ENCODE results near the gene UPP2. TPM values are rescaled to one million over a fixed set of nuclear protein-coding genes. Genes with fewer than 3 reads are reported as not detected.

The UPP2 gene
- total RNA-seq, 1 experiment from 2014 or later: not detected

DNA sequence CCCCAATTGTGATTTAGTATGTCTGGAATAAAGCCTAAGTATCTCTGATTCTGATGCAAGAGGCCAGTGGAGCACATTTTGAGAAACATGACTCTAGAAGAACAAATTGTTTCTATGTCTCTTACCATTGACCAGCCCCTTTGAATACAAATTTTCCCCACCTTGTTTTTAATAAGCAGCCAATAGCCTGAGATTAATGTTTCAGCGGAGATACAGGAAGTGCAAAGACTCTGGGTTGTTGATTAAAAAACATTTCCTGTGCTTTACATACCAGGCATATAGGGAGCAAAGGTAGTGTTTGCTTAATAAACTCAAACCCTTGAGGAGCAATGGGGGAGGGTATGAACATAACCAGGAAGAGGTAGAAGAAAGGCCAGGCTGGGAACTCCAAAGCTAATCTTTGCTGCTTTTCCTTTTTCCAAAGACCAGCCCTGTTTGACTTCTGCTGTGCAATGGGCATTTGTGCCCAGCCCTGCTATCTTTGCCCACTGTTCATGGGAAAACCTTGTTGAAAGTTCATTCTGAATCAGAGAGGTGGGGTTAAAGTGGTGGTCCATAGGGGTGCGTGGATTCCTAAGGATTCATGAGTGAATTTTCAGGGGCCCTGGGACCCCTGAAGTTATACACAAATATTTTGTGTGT is 29.3 kb downstream of the UPP2 start:
- Histone ChIP-seq H3K27ac (ENCODE audit: low read length) (no peak overlapping the region), H3K4me1 (ENCODE audit: control insufficient read depth, insufficient read depth, low read length) (no peaks in the 10 kb centered on the region), H3K9me3 (ENCODE audit: control insufficient read depth, insufficient read depth, low read depth, low read length) (no peaks in the 10 kb centered on the region), H3K36me3 (ENCODE audit: control insufficient read depth, insufficient read depth, low read length) (no peaks in the 10 kb centered on the region), H3K4me3 (ENCODE audit: low read depth in 2 of 2, low read length in 2 of 2) (no peak overlapping the region), H3K27me3 (ENCODE audit: control insufficient read depth, insufficient read depth, low read length) (peaks cover 8% of the 10 kb centered on the region)
- ATAC-seq (no peak), DNase-seq (ENCODE audit: low read depth, low spot score) (no peak)
- TF ChIP-seq, protein P1, sequence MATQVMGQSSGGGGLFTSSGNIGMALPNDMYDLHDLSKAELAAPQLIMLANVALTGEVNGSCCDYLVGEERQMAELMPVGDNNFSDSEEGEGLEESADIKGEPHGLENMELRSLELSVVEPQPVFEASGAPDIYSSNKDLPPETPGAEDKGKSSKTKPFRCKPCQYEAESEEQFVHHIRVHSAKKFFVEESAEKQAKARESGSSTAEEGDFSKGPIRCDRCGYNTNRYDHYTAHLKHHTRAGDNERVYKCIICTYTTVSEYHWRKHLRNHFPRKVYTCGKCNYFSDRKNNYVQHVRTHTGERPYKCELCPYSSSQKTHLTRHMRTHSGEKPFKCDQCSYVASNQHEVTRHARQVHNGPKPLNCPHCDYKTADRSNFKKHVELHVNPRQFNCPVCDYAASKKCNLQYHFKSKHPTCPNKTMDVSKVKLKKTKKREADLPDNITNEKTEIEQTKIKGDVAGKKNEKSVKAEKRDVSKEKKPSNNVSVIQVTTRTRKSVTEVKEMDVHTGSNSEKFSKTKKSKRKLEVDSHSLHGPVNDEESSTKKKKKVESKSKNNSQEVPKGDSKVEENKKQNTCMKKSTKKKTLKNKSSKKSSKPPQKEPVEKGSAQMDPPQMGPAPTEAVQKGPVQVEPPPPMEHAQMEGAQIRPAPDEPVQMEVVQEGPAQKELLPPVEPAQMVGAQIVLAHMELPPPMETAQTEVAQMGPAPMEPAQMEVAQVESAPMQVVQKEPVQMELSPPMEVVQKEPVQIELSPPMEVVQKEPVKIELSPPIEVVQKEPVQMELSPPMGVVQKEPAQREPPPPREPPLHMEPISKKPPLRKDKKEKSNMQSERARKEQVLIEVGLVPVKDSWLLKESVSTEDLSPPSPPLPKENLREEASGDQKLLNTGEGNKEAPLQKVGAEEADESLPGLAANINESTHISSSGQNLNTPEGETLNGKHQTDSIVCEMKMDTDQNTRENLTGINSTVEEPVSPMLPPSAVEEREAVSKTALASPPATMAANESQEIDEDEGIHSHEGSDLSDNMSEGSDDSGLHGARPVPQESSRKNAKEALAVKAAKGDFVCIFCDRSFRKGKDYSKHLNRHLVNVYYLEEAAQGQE (IDR thresholded peaks at IDR 0.05; ENCODE audit: insufficient read depth in 1 of 2, low read depth in 2 of 2, low read length in 1 of 2): no peak
- TF ChIP-seq TCF7L2 (IDR thresholded peaks at IDR 0.05; ENCODE audit: low read depth, low read length): no peak
- no peak for TF ChIP-seq SIN3A (IDR thresholded peaks at IDR 0.05; ENCODE audit: borderline replicate concordance, insufficient read depth, low read depth, low read length)
- TF ChIP-seq, protein P2, sequence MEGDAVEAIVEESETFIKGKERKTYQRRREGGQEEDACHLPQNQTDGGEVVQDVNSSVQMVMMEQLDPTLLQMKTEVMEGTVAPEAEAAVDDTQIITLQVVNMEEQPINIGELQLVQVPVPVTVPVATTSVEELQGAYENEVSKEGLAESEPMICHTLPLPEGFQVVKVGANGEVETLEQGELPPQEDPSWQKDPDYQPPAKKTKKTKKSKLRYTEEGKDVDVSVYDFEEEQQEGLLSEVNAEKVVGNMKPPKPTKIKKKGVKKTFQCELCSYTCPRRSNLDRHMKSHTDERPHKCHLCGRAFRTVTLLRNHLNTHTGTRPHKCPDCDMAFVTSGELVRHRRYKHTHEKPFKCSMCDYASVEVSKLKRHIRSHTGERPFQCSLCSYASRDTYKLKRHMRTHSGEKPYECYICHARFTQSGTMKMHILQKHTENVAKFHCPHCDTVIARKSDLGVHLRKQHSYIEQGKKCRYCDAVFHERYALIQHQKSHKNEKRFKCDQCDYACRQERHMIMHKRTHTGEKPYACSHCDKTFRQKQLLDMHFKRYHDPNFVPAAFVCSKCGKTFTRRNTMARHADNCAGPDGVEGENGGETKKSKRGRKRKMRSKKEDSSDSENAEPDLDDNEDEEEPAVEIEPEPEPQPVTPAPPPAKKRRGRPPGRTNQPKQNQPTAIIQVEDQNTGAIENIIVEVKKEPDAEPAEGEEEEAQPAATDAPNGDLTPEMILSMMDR (IDR thresholded peaks at IDR 0.05): no peak
- TF ChIP-seq POLR2AphosphoS5 (IDR thresholded peaks at IDR 0.05; ENCODE audit: low read depth, low read length): no peak
- intact Hi-C loops (cut with micrococcal nuclease; ENCODE audit: unreplicated experiment): no loop called here
- ChIA-PET POLR2A (no interaction called here), CTCF (no interaction called here)
- in situ Hi-C loops (cut with HindIII; ENCODE audit: low pct_unique_long_range_greater_than_20kb, low sequenced_read_pairs): no loop called here
- BruUV-seq (replicated peaks): no TSS peak

DNA sequence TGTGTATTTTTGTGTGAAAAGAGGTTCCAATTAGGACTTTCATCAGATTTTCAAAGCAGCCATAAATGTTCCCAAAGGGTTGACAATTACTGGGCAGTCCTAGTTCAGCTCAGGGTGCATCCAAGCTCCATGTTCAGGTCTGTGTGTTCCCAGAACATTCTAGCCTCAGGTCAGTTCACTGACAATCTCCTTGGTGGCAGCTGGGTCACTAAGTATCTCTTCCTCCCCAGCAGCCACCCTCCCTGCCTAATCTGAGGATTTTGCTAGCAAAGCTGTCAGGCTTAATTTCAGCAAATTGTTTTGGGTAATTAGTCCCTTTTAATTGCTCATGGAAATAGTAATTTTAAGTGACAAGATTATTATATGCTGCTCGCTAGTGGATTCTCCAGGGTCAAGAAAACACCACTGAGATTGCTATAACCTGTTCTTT is 29.8 kb downstream of the UPP2 start:
- BruUV-seq (replicated peaks): no TSS peak
- H3K27ac ChIP-seq (ENCODE audit: low read length): no peak overlapping the region
- intact Hi-C loops (cut with micrococcal nuclease; ENCODE audit: unreplicated experiment) (no loop called here), in situ Hi-C loops (cut with HindIII; ENCODE audit: low pct_unique_long_range_greater_than_20kb, low sequenced_read_pairs) (no loop called here)
- ATAC-seq (no peak), DNase-seq (ENCODE audit: low read depth, low spot score) (no peak)
- no peaks in the 10 kb centered on the region for H3K9me3 ChIP-seq (ENCODE audit: control insufficient read depth, insufficient read depth, low read depth, low read length)
- ChIA-PET CTCF (no interaction called here), POLR2A (no interaction called here)
- H3K4me3 ChIP-seq (ENCODE audit: low read depth in 2 of 2, low read length in 2 of 2): no peak overlapping the region
- H3K36me3 ChIP-seq (ENCODE audit: control insufficient read depth, insufficient read depth, low read length): no peaks in the 10 kb centered on the region
- no peaks in the 10 kb centered on the region for H3K4me1 ChIP-seq (ENCODE audit: control insufficient read depth, insufficient read depth, low read length)
- peaks cover 8% of the 10 kb centered on the region for H3K27me3 ChIP-seq (ENCODE audit: control insufficient read depth, insufficient read depth, low read length)
- no peak for TF ChIP-seq SIN3A (IDR thresholded peaks at IDR 0.05; ENCODE audit: borderline replicate concordance, insufficient read depth, low read depth, low read length)
- TF ChIP-seq, protein P1 (IDR thresholded peaks at IDR 0.05; ENCODE audit: insufficient read depth in 1 of 2, low read depth in 2 of 2, low read length in 1 of 2): no peak
- TF ChIP-seq TCF7L2 (IDR thresholded peaks at IDR 0.05; ENCODE audit: low read depth, low read length): no peak
- TF ChIP-seq, protein P2 (IDR thresholded peaks at IDR 0.05): no peak
- TF ChIP-seq POLR2AphosphoS5 (IDR thresholded peaks at IDR 0.05; ENCODE audit: low read depth, low read length): no peak
